GM18951 (cell line): ENCODE results near the gene IFRD1.

Experiments used
- POLR2A ChIP-seq: IDR thresholded peaks from 4 replicates; pipeline ENCODE4 v1.6.1; 2011; ENCODE audit warnings: mild to moderate bottlenecking; ENCODE audit not compliant: insufficient read length, insufficient read depth; ENCODE audit errors: extremely low read depth
- in situ Hi-C: fragments of 300-500 bp; cut with MboI; formaldehyde crosslinking; loops from one replicate; pipeline ENCODE4 v1.12.0; 2022; ENCODE audit warnings: low sequenced_read_pairs, mixed read lengths, inconsistent platforms; ENCODE audit not compliant: unreplicated experiment

The IFRD1 gene

GRCh38 chr7:112449902-112450806, at the start of gene IFRD1:
Gene IFRD1 (plus strand): TSS chr7:112450460. CDS start chr7:112450689, 229 bp downstream.
- TF ChIP-seq POLR2A = peak; percentile 99
- in situ Hi-C loops = no loop called here

GRCh38 chr7:112404321-112404720, 45.9 kb upstream of the IFRD1 start:
- no peak for TF ChIP-seq POLR2A
- in situ Hi-C loops = no loop called here

- TF ChIP-seq POLR2A = no peak
- in situ Hi-C loops = no loop called here
Measured at GRCh38 chr7:112405286-112405685, 45.0 kb upstream of the IFRD1 start.

GRCh38 chr7:112407261-112407660, 43.0 kb upstream of the IFRD1 start:
- in situ Hi-C loops = no loop called here
- TF ChIP-seq POLR2A = no peak

GRCh38 chr7:112410092-112410491, 40.2 kb upstream of the IFRD1 start:
- in situ Hi-C loops = no loop called here
- no peak for TF ChIP-seq POLR2A

GRCh38 chr7:112411186-112411795, 39.0 kb upstream of the IFRD1 start:
- in situ Hi-C loops = no loop called here

GRCh38 chr7:112414855-112415490, 35.3 kb upstream of the IFRD1 start:
- in situ Hi-C loops = no loop called here
- TF ChIP-seq POLR2A = no peak

More at GRCh38 chr7:112411186-112411795, 39.0 kb upstream of the IFRD1 start:
- no peak for TF ChIP-seq POLR2A

GRCh38 chr7:112416127-112416526, 34.1 kb upstream of the IFRD1 start:
- TF ChIP-seq POLR2A = no peak
- in situ Hi-C loops = no loop called here

- TF ChIP-seq POLR2A = no peak
- in situ Hi-C loops = loop anchor here (10.0 kb wide), 1 partner anchor 675 kb away; no protein-coding TSS in a partner anchor
Measured at GRCh38 chr7:112419543-112420130, 30.6 kb upstream of the IFRD1 start.

- no peak for TF ChIP-seq POLR2A
- in situ Hi-C loops = loop anchor here (10.0 kb wide), 1 partner anchor 676 kb away; no protein-coding TSS in a partner anchor
Measured at GRCh38 chr7:112420236-112420861, 29.9 kb upstream of the IFRD1 start.

GRCh38 chr7:112421666-112422486, 28.4 kb upstream of the IFRD1 start:
- no peak for TF ChIP-seq POLR2A
- in situ Hi-C loops = loop anchor here (10.0 kb wide), 1 partner anchor 677 kb away; no protein-coding TSS in a partner anchor
